Hypothalamus (tissue), 51 donors: ENCODE data around the gene KNSTRN.

Experiments used
- DNase-seq, 51 donors: peaks; one replicate each; lab custom pipeline; 2025; lab: John Stamatoyannopoulos, UW

KNSTRN gene

DNA sequence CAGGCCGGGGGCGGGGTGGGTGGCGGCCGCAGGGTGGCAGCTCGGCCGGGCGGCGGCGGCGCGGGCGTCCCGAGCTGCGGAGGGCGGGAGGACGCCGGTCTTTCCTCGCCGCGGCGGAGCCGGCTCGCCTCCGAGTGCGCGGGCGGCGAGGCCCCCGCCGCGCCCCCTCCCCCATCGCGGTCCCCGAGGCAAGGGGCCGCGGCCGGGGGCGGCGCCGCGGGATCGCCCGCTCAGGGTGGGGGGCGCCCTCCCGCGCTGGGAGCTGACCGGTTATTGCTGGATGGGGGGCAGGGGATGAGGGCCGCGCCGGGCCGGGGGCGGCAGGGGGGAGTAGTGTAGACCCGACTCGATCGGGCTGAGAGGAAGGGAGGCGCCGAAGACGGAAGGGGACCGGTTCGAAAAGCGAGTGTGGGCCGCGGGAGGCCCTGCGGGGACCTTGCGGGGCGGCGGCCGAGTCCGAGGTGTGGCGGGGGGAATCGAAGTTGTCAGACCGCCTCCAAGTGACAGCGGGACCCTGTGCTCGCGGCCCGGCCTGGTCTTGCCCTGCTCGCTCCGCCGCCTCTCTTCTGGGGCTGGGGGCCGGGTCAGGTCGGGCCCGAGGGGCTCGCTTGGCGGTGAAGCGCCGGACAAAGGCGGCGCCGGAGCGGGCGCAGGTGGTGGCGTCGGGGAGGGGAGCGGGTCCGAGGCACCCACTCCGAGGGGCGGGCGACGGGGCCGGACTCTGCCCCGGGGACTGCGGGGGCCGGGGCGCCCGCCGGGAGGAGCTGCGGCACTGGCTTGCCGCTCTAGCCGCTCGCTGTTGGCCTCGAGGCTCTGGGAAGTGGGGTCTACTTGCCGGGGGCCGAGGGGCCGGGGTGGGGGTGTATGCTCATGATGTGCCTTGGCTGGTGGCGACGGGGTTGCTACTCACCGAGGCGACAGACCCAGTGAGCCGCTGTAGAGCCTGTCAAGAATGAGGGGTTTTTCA is 59.3 kb downstream of the KNSTRN start:
- DNase-seq: peak in 14 of 51 donors; percentile 14 to 51 (median 32)

- DNase-seq: no peak
These were observed 60.7 kb downstream of the KNSTRN start for GRCh38 chr15:40443255-40443654.

GRCh38 chr15:40443846-40444245 is 61.3 kb downstream of the KNSTRN start:
- no peak for DNase-seq
